HG03432 (cell line): ENCODE measurements around the gene MTCH1.
"Not testable (repeated sequence)": the region's sequence is repeated elsewhere in the genome, so short reads cannot be mapped to it uniquely, and the experiment has no call there.

ENCODE experiments used
- ATAC-seq: cut with Tn5 transposase; IDR thresholded peaks from one replicate; pipeline ENCODE4 v1.9.1; 2021; ENCODE audit warnings: mild to moderate bottlenecking, moderate library complexity; ENCODE audit not compliant: unreplicated experiment

Gene MTCH1

DNA sequence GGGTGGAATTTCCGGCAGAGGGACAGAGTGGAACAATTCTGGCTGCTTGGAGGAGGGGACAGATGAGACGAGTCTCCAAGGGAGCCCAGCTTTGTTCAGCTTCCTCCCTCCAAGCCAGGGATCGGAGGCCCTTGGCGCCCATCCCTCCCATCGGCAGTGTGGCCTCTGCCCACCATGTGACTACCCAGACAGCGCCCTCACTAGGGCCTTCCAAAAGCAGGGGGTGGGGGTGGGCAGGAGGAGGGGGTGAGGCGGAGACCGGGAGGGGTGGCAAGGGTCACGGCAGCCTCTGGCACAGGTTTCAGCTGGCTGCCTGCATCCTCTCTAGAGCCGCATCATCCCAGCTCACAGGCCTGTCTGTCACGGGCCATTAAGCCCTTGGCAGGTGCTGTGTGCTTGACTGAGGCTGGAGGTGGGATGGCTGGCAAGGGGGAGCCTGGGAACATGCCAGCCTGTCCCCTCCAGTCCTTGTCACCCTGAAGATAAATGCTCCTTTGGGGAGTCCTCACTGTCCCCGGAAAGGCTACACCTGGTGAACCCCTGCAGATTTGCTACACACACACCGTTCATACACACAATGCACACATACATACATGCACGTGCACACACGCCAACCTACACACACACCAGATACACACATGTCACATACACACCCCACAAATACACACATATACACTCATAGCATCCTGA, 13.2 kb upstream of the MTCH1 start:
- ATAC-seq, result no peak

- ATAC-seq, result no peak
Measured at GRCh38 chr6:36998723-36999038, 12.7 kb upstream of the MTCH1 start.

GRCh38 chr6:36997811-36998722, 12.1 kb upstream of the MTCH1 start:
- no peak for ATAC-seq

GRCh38 chr6:36990401-36990800, 4.4 kb upstream of the MTCH1 start:
- not testable (repeated sequence) for ATAC-seq

GRCh38 chr6:36989264-36989663, 3.3 kb upstream of the MTCH1 start:
- ATAC-seq, result no peak

DNA sequence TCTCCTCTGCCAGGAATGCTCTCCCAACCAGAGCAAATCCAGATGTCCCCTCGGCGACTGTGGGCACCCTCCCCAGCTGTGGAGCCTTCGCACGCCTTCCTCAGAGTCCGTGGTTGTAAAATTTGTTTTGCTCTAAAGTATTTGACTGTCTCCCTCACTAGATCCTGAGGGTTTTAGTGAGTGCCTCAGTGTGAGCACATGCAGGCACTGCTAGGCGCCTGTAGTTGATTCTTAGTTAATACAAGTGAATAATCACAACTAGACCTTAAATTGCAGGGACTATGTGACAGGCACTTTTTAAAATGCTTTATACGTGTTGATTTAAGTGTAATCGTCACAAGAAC, 680 bp upstream of the MTCH1 start:
- no peak for ATAC-seq

DNA sequence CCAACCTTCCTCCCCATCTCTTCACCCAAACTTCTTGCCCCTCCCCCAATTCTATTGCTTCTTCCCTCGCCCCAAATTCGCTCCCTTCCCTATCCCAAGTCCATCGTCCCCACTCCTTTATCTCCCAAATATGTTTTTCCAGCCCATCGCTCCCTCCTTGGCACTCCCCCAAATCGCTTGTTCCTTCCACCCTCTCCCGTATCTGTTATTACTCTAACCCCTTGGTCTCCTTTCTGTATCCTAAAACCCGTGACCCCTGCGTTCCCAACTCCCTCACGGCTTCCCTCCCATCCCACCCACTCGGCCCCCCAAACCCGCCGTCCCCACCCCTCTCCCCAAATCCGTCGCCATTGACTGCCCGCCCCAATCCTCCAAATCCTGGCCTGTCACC, 584 bp downstream of the MTCH1 start:
- ATAC-seq, result no peak

DNA sequence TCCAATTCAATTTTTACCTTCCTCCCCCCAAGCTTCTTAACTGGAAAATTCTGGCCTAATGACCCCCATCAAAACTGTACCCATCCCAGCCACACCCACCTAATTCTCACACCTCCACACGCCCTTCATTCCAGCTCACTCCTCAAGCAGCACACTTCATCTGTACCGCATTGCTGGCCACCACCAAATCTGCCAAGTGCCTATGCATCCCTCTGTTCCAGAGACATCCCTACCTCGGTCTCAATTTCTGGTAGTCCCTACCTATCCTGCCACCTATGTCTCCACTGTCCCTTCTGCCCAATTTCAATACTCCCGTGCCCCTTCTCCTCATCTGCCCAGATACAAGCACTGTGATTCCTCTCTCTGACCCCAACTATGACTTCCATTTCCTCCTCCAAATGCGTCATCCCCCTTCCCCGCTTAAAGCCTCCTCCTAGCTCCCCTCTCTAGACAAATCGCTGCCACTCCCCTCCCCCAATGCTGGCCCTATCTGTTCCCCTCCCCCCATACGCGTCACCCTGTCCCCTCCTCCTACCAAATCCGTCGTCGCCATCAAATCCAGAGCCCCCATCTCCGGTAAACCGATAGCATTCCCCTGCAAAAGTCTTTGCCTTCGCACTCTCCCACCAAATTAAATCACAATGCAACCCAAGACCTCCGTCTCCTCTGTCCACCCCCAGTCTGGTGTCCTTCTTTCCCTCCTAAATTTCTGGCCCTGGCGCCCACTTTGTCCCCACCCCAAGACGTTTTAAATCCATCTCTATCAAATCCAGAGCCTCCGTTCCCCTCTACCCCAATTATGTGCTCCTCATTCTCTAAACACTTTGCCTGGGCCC, 1.2 kb downstream of the MTCH1 start:
- no peak for ATAC-seq

DNA sequence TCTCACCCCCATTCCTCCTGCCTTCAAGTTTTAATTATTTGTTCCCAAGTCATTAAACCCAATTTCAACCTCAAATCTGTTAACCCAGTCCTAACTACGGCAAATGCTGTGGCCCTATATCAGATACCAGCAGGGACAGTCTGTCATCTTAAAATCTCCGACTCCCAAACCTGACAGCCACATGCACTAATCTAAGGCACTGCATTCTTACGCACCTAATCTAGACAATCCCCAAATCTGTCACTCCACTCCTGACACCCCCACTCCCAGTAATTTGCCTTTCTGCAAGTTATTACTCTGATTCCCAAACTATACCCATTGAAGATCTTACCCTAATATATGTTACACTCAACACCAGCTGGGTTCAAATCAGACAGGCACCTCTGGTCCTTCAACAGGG, 2.5 kb downstream of the MTCH1 start:
- ATAC-seq, result no peak

GRCh38 chr6:36980876-36981619, 4.9 kb downstream of the MTCH1 start:
- no peak for ATAC-seq

GRCh38 chr6:36980129-36980528, 5.9 kb downstream of the MTCH1 start:
- no peak for ATAC-seq

- ATAC-seq, result no peak
Measured at GRCh38 chr6:36979347-36979742, 6.7 kb downstream of the MTCH1 start.

- ATAC-seq, result no peak
Measured at GRCh38 chr6:36978421-36979346, 7.3 kb downstream of the MTCH1 start.

DNA sequence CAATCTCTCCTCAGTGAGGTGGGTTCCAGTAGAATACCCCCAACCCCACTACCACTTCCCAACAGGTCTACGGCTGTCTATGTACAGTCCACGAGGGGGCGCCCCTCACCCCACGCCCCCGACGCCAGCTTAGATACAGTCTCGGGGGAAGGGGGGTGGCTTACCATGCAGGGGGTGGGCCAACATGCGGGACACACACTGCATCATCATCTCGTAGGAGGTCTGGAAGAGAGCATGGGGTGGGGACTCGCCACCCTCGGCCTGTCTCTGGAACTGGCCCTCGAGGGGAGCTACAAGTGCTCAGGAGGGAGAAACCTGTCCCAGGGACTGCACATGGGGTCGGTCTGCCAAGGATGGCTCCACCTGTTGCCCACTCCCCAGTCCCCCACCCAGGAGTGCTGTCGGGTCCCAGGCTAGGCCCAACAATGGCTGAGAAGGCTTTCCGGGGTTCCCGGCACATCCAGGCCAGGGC, 8.5 kb downstream of the MTCH1 start:
- no peak for ATAC-seq

DNA sequence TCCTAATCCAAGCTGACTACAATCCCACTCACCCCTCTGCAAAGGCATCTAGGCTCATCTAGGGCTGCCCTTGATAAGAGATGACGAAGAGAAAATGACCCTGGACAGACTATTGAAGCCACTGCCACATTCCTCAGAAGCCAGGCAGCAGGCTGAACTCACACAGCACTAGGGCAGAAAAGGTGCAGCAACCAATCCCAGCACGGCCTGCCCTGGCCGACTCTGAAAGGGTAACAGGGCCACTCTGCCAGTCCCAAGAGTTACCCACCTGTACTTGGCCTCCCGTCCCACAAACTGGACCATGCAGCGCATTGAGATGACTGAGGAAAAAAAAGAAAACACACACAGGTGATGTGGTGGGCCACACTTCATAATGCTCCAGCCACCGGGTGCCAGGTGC, 9.1 kb downstream of the MTCH1 start:
- ATAC-seq, result no peak

GRCh38 chr6:36976509-36976908, 9.5 kb downstream of the MTCH1 start:
- ATAC-seq, result no peak

DNA sequence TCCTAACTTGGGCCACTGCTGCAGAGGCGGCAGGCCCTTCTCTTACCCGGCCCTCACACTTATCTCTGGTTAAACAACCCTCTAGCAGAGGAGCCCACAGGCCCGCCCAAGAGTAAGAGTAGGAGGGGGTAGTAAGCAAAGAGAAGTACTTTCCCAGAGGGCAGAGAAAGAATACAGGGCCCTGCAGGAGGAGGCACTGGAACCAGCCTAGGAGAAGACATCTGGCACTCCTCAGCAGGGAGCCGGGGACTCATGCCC, 10.1 kb downstream of the MTCH1 start:
- no peak for ATAC-seq

- no peak for ATAC-seq
Measured at GRCh38 chr6:36975231-36976006, 10.6 kb downstream of the MTCH1 start.

DNA sequence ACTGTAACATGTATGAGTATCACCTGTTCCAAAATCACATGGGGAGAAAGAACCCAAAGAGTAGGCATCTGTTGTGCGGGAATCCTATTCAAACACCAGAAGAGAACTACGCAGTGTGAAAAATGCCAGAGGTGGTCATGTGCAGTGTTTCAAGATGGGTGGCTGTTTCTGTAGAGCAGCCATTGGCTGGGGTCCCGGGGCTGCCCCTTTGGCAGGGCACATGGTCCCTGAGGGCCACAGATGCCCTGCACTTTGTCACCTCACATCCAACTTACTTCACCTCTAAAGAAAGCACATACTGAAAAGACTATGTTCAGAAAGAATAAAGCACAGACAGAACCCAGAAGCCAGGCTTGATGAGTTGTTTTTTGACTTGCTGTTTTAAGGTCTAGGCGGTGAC, 12.3 kb downstream of the MTCH1 start:
- no peak for ATAC-seq
